ENCODE data around the gene YPEL3. TPM values are rescaled to one million over a fixed set of nuclear protein-coding genes. Genes with fewer than 3 reads are reported as not detected.

The YPEL3 gene
- total and polyA plus RNA-seq, 7 donors = 57.6 to 126 (median 106) TPM

DNA sequence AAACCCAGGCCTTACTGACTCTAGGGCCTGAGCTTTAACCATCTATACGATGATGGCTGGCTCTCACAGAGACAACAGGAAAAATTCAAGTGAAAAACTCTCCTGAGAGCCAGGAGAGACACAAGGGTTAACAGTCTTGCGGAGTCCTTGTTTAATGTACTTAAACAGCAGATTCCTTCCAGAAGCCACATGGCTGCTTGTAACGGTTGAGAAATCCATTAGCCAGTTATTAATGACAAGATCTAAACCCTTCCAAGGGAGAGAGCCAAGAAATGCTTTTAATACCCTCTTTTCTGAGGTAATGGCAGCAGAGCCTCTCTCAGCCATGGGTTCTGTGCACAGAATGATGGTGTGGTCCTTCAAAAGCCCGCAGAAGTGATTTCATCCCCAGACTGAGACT lies 35.7 kb downstream of the YPEL3 start:
- Histone ChIP-seq H3K4me3 (no peak overlapping the region), H3K27me3 (no peaks in the 10 kb centered on the region), H3K4me1 (peaks cover 0 to 17% (median 12%) of the 10 kb centered on the region in 4 donors), H3K36me3 (no peaks in the 10 kb centered on the region), H3K9me3 (no peaks in the 10 kb centered on the region), H3K27ac (peak overlapping the region in 1 of 4 donors; percentile 30)
- intact Hi-C loops (cut with DNase I) = no loop called here
- DNase-seq = no peak
- WGBS, 2 donors = 86 to 88% methylated on average over 4 of the region's 4 CpGs
- TF ChIP-seq EP300 (IDR thresholded peaks at IDR 0.05) = no peak
- no peak for TF ChIP-seq POLR2AphosphoS5 (IDR thresholded peaks at IDR 0.05)
- no peak for TF ChIP-seq POLR2A (IDR thresholded peaks at IDR 0.05)
- no peak for TF ChIP-seq CTCF (IDR thresholded peaks at IDR 0.05)

- Histone ChIP-seq H3K36me3 (no peaks in the 10 kb centered on the region), H3K4me3 (no peak overlapping the region), H3K27me3 (no peaks in the 10 kb centered on the region), H3K9me3 (no peaks in the 10 kb centered on the region), H3K27ac (no peak overlapping the region), H3K4me1 (peaks cover 0 to 17% (median 13%) of the 10 kb centered on the region in 4 donors)
- no peak for DNase-seq
- intact Hi-C loops (cut with DNase I) = loop anchor here (5.0 kb wide), 1 partner anchor 42 kb away; the partner anchor contains the start of gene YPEL3
- TF ChIP-seq EP300 (IDR thresholded peaks at IDR 0.05) (no peak), POLR2AphosphoS5 (IDR thresholded peaks at IDR 0.05) (no peak), CTCF (IDR thresholded peaks at IDR 0.05) (no peak), POLR2A (IDR thresholded peaks at IDR 0.05) (no peak)
- 22 to 34% methylated on average over 10 of the region's 10 CpGs for WGBS, 2 donors
These were observed 41.0 kb downstream of the YPEL3 start for GRCh38 chr16:30054959-30055553.

GRCh38 chr16:30054451-30054850 lies 41.6 kb downstream of the YPEL3 start:
- peaks cover 0 to 17% (median 13%) of the 10 kb centered on the region in 4 donors for H3K4me1 ChIP-seq
- H3K4me3 ChIP-seq = no peak overlapping the region
- no peaks in the 10 kb centered on the region for H3K27me3 ChIP-seq
- intact Hi-C loops (cut with DNase I) = loop anchor here (5.0 kb wide), 1 partner anchor 43 kb away; the partner anchor contains the start of gene YPEL3
- no peak for DNase-seq
- no peak for TF ChIP-seq POLR2AphosphoS5 (IDR thresholded peaks at IDR 0.05)
- no peak for TF ChIP-seq POLR2A (IDR thresholded peaks at IDR 0.05)
- no peak for TF ChIP-seq CTCF (IDR thresholded peaks at IDR 0.05)
- no peak for TF ChIP-seq EP300 (IDR thresholded peaks at IDR 0.05)
- WGBS, 2 donors = 83 to 89% methylated on average over 8 of the region's 8 CpGs
- no peaks in the 10 kb centered on the region for H3K9me3 ChIP-seq
- no peak overlapping the region for H3K27ac ChIP-seq
- H3K36me3 ChIP-seq = no peaks in the 10 kb centered on the region

DNA sequence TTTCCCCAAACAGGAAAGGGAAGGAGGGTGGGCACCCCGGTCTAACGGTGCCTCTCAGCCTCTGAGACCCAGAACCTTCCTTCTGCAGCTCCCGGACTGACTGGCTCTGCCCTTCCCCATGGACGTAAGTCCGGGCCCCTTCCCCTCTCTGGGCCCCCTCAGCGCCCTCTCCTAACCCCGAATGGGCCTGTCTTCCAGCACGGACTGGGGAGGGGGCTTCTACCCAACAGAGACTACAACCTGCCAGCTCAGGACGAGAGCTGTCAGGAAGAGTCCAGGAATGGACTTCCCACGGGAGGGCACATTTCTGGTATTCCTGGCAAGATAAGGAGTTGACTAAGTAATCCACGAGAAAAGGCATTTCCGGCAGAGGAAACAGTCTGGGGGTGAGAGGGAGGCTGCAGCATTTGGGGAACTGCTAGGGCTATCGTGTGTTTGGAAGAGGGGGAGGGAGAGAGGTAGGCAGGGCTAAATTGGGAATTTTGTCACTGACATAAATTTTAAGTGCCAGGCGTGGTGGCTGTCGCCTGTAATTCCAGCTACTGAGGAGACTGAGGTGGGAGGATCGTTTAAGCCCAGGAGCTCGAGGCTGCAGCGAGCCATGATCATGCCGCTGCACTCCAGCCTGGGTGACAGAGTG lies 42.5 kb downstream of the YPEL3 start:
- peak overlapping the region; percentile 53 to 80 (median 66) for H3K4me3 ChIP-seq
- H3K27me3 ChIP-seq = no peaks in the 10 kb centered on the region
- no peaks in the 10 kb centered on the region for H3K9me3 ChIP-seq
- 5 to 9% methylated on average over 19 of the region's 19 CpGs for WGBS, 2 donors
- H3K4me1 ChIP-seq = peaks cover 0 to 17% (median 13%) of the 10 kb centered on the region in 4 donors
- no peak for TF ChIP-seq POLR2AphosphoS5 (IDR thresholded peaks at IDR 0.05)
- no peak for TF ChIP-seq EP300 (IDR thresholded peaks at IDR 0.05)
- TF ChIP-seq CTCF (IDR thresholded peaks at IDR 0.05) = no peak
- no peak for TF ChIP-seq POLR2A (IDR thresholded peaks at IDR 0.05)
- DNase-seq = no peak
- peak overlapping the region; percentile 25 to 53 (median 44) for H3K27ac ChIP-seq
- H3K36me3 ChIP-seq = no peaks in the 10 kb centered on the region
- intact Hi-C loops (cut with DNase I) = loop anchor here (5.0 kb wide), 1 partner anchor 44 kb away; the partner anchor contains the start of gene YPEL3

Measured in sigmoid colon (tissue), 7 donors.